ENCODE data around the gene USP32. TPM values are rescaled to one million over a fixed set of nuclear protein-coding genes. Genes with fewer than 3 reads are reported as not detected.
"Not testable (repeated sequence)": the region's sequence is repeated elsewhere in the genome, so short reads cannot be mapped to it uniquely, and the experiment has no call there.

USP32 gene
- total RNA-seq, 3 donors from 2014 or later (not counting 1 experiment from before 2014, with no cell fraction given) = 41.3 to 68.5 (median 41.7) TPM

- ATAC-seq (no peak), DNase-seq (no peak)
- no peak overlapping the region for H3K27ac Mint-ChIP-seq
- TF ChIP-seq, protein P1, sequence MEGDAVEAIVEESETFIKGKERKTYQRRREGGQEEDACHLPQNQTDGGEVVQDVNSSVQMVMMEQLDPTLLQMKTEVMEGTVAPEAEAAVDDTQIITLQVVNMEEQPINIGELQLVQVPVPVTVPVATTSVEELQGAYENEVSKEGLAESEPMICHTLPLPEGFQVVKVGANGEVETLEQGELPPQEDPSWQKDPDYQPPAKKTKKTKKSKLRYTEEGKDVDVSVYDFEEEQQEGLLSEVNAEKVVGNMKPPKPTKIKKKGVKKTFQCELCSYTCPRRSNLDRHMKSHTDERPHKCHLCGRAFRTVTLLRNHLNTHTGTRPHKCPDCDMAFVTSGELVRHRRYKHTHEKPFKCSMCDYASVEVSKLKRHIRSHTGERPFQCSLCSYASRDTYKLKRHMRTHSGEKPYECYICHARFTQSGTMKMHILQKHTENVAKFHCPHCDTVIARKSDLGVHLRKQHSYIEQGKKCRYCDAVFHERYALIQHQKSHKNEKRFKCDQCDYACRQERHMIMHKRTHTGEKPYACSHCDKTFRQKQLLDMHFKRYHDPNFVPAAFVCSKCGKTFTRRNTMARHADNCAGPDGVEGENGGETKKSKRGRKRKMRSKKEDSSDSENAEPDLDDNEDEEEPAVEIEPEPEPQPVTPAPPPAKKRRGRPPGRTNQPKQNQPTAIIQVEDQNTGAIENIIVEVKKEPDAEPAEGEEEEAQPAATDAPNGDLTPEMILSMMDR (IDR thresholded peaks at IDR 0.05) = no peak
- Histone ChIP-seq H3K36me3 (ENCODE audit: control insufficient read depth, insufficient read depth, low read length) (no peaks in the 10 kb centered on the region), H3K27me3 (ENCODE audit: control insufficient read depth, insufficient read depth, low read length) (no peaks in the 10 kb centered on the region), H3K4me1 (ENCODE audit: control insufficient read depth, insufficient read depth, low read length) (no peaks in the 10 kb centered on the region), H3K9me3 (ENCODE audit: control insufficient read depth, insufficient read depth, low read length) (no peaks in the 10 kb centered on the region), H3K27ac (ENCODE audit: low read length) (no peak overlapping the region), H3K4me3 (ENCODE audit: low read length) (no peak overlapping the region)
- H3K36me3 Mint-ChIP-seq = no peaks in the 10 kb centered on the region
- no peaks in the 10 kb centered on the region for H3K9me3 Mint-ChIP-seq
- H3K27me3 Mint-ChIP-seq (ENCODE audit: low read depth in 2 of 2) = no peaks in the 10 kb centered on the region
- intact Hi-C loops (cut with micrococcal nuclease) = no loop called here
- peaks cover 17 to 28% of the 10 kb centered on the region in 2 donors for H3K4me1 Mint-ChIP-seq
- H3K4me3 Mint-ChIP-seq = no peak overlapping the region
These were observed 73.6 kb downstream of the USP32 start for GRCh38 chr17:60318326-60318725.

- no peaks in the 10 kb centered on the region for H3K27me3 Mint-ChIP-seq (ENCODE audit: low read depth in 2 of 2)
- H3K27ac Mint-ChIP-seq = peak overlapping the region in 1 of 2 donors; percentile 35
- ATAC-seq = peak in 2 of 3 donors; percentile 21
- Histone ChIP-seq H3K9me3 (ENCODE audit: control insufficient read depth, insufficient read depth, low read length) (no peaks in the 10 kb centered on the region), H3K36me3 (ENCODE audit: control insufficient read depth, insufficient read depth, low read length) (no peaks in the 10 kb centered on the region), H3K4me1 (ENCODE audit: control insufficient read depth, insufficient read depth, low read length) (no peaks in the 10 kb centered on the region), H3K4me3 (ENCODE audit: low read length) (no peak overlapping the region), H3K27me3 (ENCODE audit: control insufficient read depth, insufficient read depth, low read length) (no peaks in the 10 kb centered on the region), H3K27ac (ENCODE audit: low read length) (no peak overlapping the region)
- TF ChIP-seq, protein P1 (IDR thresholded peaks at IDR 0.05) = no peak
- no peaks in the 10 kb centered on the region for H3K9me3 Mint-ChIP-seq
- intact Hi-C loops (cut with micrococcal nuclease) = no loop called here
- no peak overlapping the region for H3K4me3 Mint-ChIP-seq
- peaks cover 21 to 24% of the 10 kb centered on the region in 2 donors for H3K4me1 Mint-ChIP-seq
- no peaks in the 10 kb centered on the region for H3K36me3 Mint-ChIP-seq
- whole genome bisulfite sequencing (ENCODE audit: insufficient coverage) = 100% methylated on average over 2 of the region's 2 CpGs
- no peak for DNase-seq
These were observed 76.3 kb downstream of the USP32 start for GRCh38 chr17:60315650-60316049.

GRCh38 chr17:60314900-60315299, 77.0 kb downstream of the USP32 start:
- peaks cover 21% of the 10 kb centered on the region in 2 donors for H3K4me1 Mint-ChIP-seq
- H3K9me3 Mint-ChIP-seq; H3K36me3 Mint-ChIP-seq; intact Hi-C loops (cut with micrococcal nuclease); H3K36me3 ChIP-seq (ENCODE audit: control insufficient read depth, insufficient read depth, low read length); H3K27me3 ChIP-seq (ENCODE audit: control insufficient read depth, insufficient read depth, low read length); H3K4me3 ChIP-seq (ENCODE audit: low read length); H3K9me3 ChIP-seq (ENCODE audit: control insufficient read depth, insufficient read depth, low read length); H3K27ac ChIP-seq (ENCODE audit: low read length); H3K4me1 ChIP-seq (ENCODE audit: control insufficient read depth, insufficient read depth, low read length); H3K27me3 Mint-ChIP-seq (ENCODE audit: low read depth in 2 of 2); H3K4me3 Mint-ChIP-seq; DNase-seq: not testable (repeated sequence)
- WGBS (ENCODE audit: insufficient coverage) = 62% methylated on average over 8 of the region's 8 CpGs
- peak in 2 of 3 donors; percentile 50 to 61 for ATAC-seq
- H3K27ac Mint-ChIP-seq = peak overlapping the region; percentile 43 to 70

DNA sequence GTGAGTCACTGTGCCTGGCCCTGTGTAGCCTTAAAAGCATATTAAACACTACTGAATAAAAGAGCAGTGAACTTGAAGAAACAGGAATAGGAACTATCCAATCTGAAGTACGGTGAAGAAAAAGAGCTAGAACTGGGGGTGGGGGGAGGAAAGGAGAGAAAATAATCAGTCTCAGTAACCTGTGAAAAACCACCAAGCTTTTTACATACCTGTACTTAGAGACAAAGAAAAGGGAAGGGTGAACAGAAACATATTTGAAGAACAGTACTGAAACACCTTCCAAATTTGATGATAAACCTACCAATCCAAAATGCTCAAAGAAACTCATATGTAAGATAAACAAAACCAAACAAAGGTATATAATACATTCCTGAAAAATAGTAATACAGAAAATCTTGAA, 77.5 kb downstream of the USP32 start:
- TF ChIP-seq, protein P1 (IDR thresholded peaks at IDR 0.05) = no peak
- intact Hi-C loops (cut with micrococcal nuclease) = no loop called here
- no peaks in the 10 kb centered on the region for H3K27me3 ChIP-seq (ENCODE audit: control insufficient read depth, insufficient read depth, low read length)
- no peak for DNase-seq
- H3K27ac Mint-ChIP-seq = peak overlapping the region; percentile 43 to 70
- no peaks in the 10 kb centered on the region for H3K9me3 Mint-ChIP-seq
- no peak overlapping the region for H3K27ac ChIP-seq (ENCODE audit: low read length)
- no peaks in the 10 kb centered on the region for H3K27me3 Mint-ChIP-seq (ENCODE audit: low read depth in 2 of 2)
- H3K36me3 ChIP-seq (ENCODE audit: control insufficient read depth, insufficient read depth, low read length) = no peaks in the 10 kb centered on the region
- WGBS (ENCODE audit: insufficient coverage) = no CpG with 5 or more reads among the region's 1 CpG
- no peak overlapping the region for H3K4me3 Mint-ChIP-seq
- no peaks in the 10 kb centered on the region for H3K4me1 ChIP-seq (ENCODE audit: control insufficient read depth, insufficient read depth, low read length)
- ATAC-seq = no peak
- H3K4me3 ChIP-seq (ENCODE audit: low read length) = no peak overlapping the region
- no peaks in the 10 kb centered on the region for H3K9me3 ChIP-seq (ENCODE audit: control insufficient read depth, insufficient read depth, low read length)
- no peaks in the 10 kb centered on the region for H3K36me3 Mint-ChIP-seq
- H3K4me1 Mint-ChIP-seq = peaks cover 21 to 26% of the 10 kb centered on the region in 2 donors
